ENCODE data around the gene ANKMY2. TPM values are rescaled to one million over a fixed set of nuclear protein-coding genes. Genes with fewer than 3 reads are reported as not detected.
A peak's percentile ranks its signal among the peaks of the same experiment; 100 is the strongest.

ANKMY2 gene
- total RNA-seq, 1 donor: 26.8 TPM

DNA sequence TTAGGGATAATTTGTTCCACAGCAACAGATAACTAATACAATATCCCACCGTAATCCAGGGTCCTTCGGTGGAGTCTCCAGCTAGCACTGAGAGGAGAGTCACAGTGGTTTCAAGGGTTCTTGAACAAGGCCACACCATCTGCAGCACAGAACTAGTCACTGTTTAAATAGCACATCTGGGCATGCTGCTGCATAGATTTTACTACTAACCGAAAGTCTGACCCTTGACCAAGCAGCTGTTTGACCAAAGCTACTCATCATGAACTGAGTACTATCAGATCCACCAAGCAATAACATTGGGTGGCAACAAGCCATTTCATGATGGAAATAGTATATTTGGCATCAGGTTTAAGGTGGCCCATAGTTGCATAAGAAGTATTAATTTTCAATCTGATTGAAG, 53.2 kb downstream of the ANKMY2 start:
- Histone ChIP-seq H3K27me3 (ENCODE audit: insufficient read depth, low read length) (no peaks in the 10 kb centered on the region), H3K9me3 (ENCODE audit: low read depth, low read length) (no peaks in the 10 kb centered on the region)
- no peak for DNase-seq (ENCODE audit: insufficient read length, low spot score, missing footprints)

DNA sequence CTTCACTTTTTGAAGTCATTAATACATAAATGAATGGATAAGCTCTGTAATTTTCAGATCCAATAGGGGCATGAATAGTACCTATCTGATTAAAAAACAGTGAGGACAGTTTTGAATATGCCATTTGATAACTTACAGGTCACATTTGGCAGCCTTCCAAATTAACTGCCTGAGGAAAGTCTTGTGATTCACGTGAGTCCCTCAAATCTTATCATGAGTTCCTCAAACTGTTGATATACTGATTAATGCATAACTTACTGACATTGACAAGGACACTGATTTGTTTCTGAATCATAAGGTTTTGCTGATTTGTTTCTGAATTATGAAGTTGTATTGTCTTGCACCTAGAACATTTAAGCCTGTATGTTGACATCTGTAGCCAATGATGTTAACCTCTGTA, 55.1 kb downstream of the ANKMY2 start:
- Histone ChIP-seq H3K36me3 (ENCODE audit: insufficient read depth, low read length) (no peaks in the 10 kb centered on the region), H3K4me1 (ENCODE audit: insufficient read depth, low read length) (no peaks in the 10 kb centered on the region), H4K20me1 (ENCODE audit: insufficient read depth, low read length) (no peaks in the 10 kb centered on the region), H3K4me2 (ENCODE audit: insufficient read depth, low read length) (no peak overlapping the region), H3K4me3 (ENCODE audit: insufficient read depth, low read length) (no peak overlapping the region), H2AFZ (ENCODE audit: low read length) (no peak overlapping the region), H3K79me2 (ENCODE audit: insufficient read depth, low read length) (no peaks in the 10 kb centered on the region), H3K27ac (ENCODE audit: low read depth, low read length) (no peak overlapping the region), H3K27me3 (ENCODE audit: insufficient read depth, low read length) (no peaks in the 10 kb centered on the region), H3K9me3 (ENCODE audit: low read depth, low read length) (no peaks in the 10 kb centered on the region)
- TF ChIP-seq, protein P1, sequence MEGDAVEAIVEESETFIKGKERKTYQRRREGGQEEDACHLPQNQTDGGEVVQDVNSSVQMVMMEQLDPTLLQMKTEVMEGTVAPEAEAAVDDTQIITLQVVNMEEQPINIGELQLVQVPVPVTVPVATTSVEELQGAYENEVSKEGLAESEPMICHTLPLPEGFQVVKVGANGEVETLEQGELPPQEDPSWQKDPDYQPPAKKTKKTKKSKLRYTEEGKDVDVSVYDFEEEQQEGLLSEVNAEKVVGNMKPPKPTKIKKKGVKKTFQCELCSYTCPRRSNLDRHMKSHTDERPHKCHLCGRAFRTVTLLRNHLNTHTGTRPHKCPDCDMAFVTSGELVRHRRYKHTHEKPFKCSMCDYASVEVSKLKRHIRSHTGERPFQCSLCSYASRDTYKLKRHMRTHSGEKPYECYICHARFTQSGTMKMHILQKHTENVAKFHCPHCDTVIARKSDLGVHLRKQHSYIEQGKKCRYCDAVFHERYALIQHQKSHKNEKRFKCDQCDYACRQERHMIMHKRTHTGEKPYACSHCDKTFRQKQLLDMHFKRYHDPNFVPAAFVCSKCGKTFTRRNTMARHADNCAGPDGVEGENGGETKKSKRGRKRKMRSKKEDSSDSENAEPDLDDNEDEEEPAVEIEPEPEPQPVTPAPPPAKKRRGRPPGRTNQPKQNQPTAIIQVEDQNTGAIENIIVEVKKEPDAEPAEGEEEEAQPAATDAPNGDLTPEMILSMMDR (IDR thresholded peaks at IDR 0.05; ENCODE audit: extremely low read depth, low read depth, low read length): no peak
- DNase-seq (ENCODE audit: insufficient read length, low spot score, missing footprints): no peak

More for the DNA sequence above, 53.2 kb downstream of the ANKMY2 start:
- Histone ChIP-seq H3K79me2 (ENCODE audit: insufficient read depth, low read length) (no peaks in the 10 kb centered on the region), H4K20me1 (ENCODE audit: insufficient read depth, low read length) (no peaks in the 10 kb centered on the region), H2AFZ (ENCODE audit: low read length) (no peak overlapping the region), H3K4me2 (ENCODE audit: insufficient read depth, low read length) (no peak overlapping the region), H3K4me1 (ENCODE audit: insufficient read depth, low read length) (no peaks in the 10 kb centered on the region), H3K36me3 (ENCODE audit: insufficient read depth, low read length) (no peaks in the 10 kb centered on the region), H3K4me3 (ENCODE audit: insufficient read depth, low read length) (no peak overlapping the region), H3K27ac (ENCODE audit: low read depth, low read length) (no peak overlapping the region)
- TF ChIP-seq, protein P1 (IDR thresholded peaks at IDR 0.05; ENCODE audit: extremely low read depth, low read depth, low read length): no peak

DNA sequence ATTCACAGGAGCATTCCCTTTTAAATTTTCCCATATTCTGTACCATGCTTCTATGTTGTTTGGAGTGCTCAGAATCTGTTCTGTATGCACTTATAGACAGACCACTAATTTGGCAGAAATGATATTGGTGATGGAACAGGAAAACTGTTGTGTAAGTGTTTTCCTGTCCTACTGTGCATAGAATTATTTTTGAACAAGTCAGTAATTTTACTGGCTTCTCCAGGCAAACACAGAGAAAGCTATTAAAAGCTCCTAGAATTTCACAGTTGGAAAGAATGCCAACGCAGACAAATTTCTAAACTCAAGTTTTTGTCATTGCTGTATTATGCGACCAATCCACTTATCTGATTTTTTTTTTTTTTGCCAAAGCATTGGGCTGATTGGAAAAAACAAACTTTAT, 55.7 kb downstream of the ANKMY2 start:
- Histone ChIP-seq H3K9me3 (ENCODE audit: low read depth, low read length) (no peaks in the 10 kb centered on the region), H3K27me3 (ENCODE audit: insufficient read depth, low read length) (no peaks in the 10 kb centered on the region), H3K27ac (ENCODE audit: low read depth, low read length) (no peak overlapping the region), H3K4me3 (ENCODE audit: insufficient read depth, low read length) (no peak overlapping the region), H3K4me1 (ENCODE audit: insufficient read depth, low read length) (no peaks in the 10 kb centered on the region), H3K36me3 (ENCODE audit: insufficient read depth, low read length) (no peaks in the 10 kb centered on the region), H4K20me1 (ENCODE audit: insufficient read depth, low read length) (no peaks in the 10 kb centered on the region), H2AFZ (ENCODE audit: low read length) (no peak overlapping the region), H3K4me2 (ENCODE audit: insufficient read depth, low read length) (no peak overlapping the region), H3K79me2 (ENCODE audit: insufficient read depth, low read length) (no peaks in the 10 kb centered on the region)
- TF ChIP-seq, protein P1 (IDR thresholded peaks at IDR 0.05; ENCODE audit: extremely low read depth, low read depth, low read length): no peak
- no peak for DNase-seq (ENCODE audit: insufficient read length, low spot score, missing footprints)

DNA sequence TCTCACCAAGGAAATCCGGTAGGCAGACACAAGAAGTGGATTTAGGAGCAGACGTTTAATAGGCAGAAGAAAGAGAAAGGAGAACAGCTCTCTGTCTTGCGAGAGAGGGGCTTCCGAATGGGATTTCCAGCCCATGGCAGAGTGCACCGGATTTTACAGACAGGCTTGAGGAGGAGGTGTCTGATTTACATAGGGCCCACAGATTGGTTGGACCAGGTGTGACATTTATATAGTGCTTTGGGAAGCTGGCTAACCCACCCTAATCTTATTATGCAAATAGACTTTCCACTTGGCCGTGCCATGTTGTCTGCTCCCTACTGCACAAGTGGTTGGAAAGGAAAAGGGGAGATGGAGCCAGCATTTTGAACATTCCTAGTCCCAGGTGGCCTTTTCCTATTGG, 57.8 kb downstream of the ANKMY2 start:
- H3K36me3 ChIP-seq (ENCODE audit: insufficient read depth, low read length): no peaks in the 10 kb centered on the region
- no peak for DNase-seq (ENCODE audit: insufficient read length, low spot score, missing footprints)
- H3K27me3 ChIP-seq (ENCODE audit: insufficient read depth, low read length): no peaks in the 10 kb centered on the region
- H3K27ac ChIP-seq (ENCODE audit: low read depth, low read length): no peak overlapping the region
- H2AFZ ChIP-seq (ENCODE audit: low read length): peak overlapping the region; percentile 70
- no peaks in the 10 kb centered on the region for H4K20me1 ChIP-seq (ENCODE audit: insufficient read depth, low read length)
- no peaks in the 10 kb centered on the region for H3K9me3 ChIP-seq (ENCODE audit: low read depth, low read length)
- H3K4me2 ChIP-seq (ENCODE audit: insufficient read depth, low read length): peak overlapping the region; percentile 69
- peak overlapping the region; percentile 52 for H3K4me3 ChIP-seq (ENCODE audit: insufficient read depth, low read length)
- H3K4me1 ChIP-seq (ENCODE audit: insufficient read depth, low read length): no peaks in the 10 kb centered on the region
- no peaks in the 10 kb centered on the region for H3K79me2 ChIP-seq (ENCODE audit: insufficient read depth, low read length)
- TF ChIP-seq, protein P1 (IDR thresholded peaks at IDR 0.05; ENCODE audit: extremely low read depth, low read depth, low read length): no peak
